HUES6 (cell line): ENCODE results near the gene CBX1.
A peak's percentile ranks its signal among the peaks of the same experiment; 100 is the strongest.

Experiments used
- H3K27ac ChIP-seq: 2 replicates; pipeline ENCODE4 v1.7.0; 2013; ENCODE audit warnings: low read depth, mild to moderate bottlenecking, low read length, inconsistent platforms
- H3K27me3 ChIP-seq: 2 replicates; pipeline ENCODE4 v1.6.1; 2013; ENCODE audit warnings: low read length; ENCODE audit not compliant: control insufficient read depth, insufficient read depth
- H3K36me3 ChIP-seq: 2 replicates; pipeline ENCODE4 v1.6.1; 2013; ENCODE audit warnings: low read length; ENCODE audit not compliant: control insufficient read depth, insufficient read depth
- H3K4me1 ChIP-seq: 2 replicates; pipeline ENCODE4 v1.6.1; 2013; ENCODE audit warnings: low read length; ENCODE audit not compliant: control insufficient read depth, insufficient read depth
- H3K4me3 ChIP-seq: 2 replicates; pipeline ENCODE4 v1.5.1; 2013; ENCODE audit warnings: low read depth, low read length
- H3K9ac ChIP-seq: one replicate; pipeline ENCODE4 v1.6.1; 2013; ENCODE audit warnings: mild to moderate bottlenecking, low read length
- H3K9me3 ChIP-seq: 2 replicates; pipeline ENCODE4 v1.6.1; 2013; ENCODE audit warnings: low read depth, low read length; ENCODE audit not compliant: control insufficient read depth, insufficient read depth

The CBX1 gene

DNA sequence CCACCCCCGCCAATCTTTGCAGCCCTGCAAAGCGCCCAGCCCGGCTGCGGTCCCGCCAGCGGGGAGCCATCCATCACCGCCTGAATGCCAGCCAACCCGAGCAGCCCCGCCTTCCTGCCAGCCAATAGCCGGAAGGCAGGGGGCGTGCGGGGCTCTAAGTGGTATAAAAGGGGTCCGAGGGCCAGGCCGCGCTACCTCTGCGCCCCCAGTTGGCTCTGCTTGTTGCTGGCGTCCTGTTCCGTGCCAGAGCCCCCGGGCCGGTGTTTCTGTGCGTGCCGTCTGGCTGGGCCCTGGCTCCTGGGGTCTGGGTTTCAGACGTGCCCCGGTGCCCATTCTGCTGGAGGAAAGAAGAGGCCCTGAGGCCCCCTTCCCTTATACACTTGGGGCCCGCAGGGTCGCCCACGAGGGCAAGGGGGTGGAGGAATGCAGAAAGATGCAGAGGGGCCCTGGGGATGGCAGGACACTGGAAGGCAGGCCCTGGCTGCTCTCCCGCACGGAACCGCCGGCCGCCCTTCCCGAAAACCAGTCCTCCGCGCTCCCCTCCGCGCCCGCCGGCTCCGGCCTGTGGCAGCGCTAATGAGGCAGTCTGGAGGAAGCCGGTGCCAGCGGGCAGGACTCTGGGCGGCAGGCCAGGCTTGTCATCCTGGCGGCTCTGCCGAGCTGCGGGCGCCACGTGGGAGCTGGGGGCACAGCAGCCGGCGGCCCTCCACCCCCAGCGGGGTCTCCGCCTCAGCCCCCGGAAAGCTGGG is 77.7 kb downstream of the CBX1 start:
- Histone ChIP-seq H3K4me1 (peaks cover 19% of the 10 kb centered on the region), H3K9me3 (no peaks in the 10 kb centered on the region), H3K27me3 (peaks cover 23% of the 10 kb centered on the region), H3K36me3 (no peaks in the 10 kb centered on the region), H3K4me3 (peak overlapping the region; percentile 63), H3K9ac (peak overlapping the region; percentile 22), H3K27ac (no peak overlapping the region)

DNA sequence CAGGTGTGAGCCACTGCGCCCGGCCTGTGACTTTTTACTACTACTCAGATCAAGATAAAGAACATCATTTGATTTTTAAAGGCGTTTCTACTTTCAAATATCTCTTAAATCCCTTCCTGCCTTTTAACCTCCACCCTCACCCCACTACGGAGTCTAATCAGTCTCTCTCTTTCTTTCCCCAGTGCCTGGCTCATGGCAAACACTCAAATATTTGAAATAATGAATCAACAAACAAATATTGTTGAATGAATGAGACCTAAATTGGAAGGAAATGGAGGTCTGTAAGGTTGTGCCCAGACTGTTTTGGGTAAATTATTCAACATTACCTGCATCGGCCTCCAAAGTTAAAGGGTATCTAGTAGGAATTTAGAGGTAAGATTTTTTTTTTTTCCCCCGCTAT is 78.4 kb downstream of the CBX1 start:
- Histone ChIP-seq H3K4me3 (0 out of 2 replicates have a peak overlapping the region, but pooled peaks have one; percentile 9), H3K9me3 (no peaks in the 10 kb centered on the region), H3K27me3 (peaks cover 23% of the 10 kb centered on the region), H3K36me3 (no peaks in the 10 kb centered on the region), H3K27ac (no peak overlapping the region), H3K4me1 (peaks cover 19% of the 10 kb centered on the region), H3K9ac (no peak overlapping the region)

DNA sequence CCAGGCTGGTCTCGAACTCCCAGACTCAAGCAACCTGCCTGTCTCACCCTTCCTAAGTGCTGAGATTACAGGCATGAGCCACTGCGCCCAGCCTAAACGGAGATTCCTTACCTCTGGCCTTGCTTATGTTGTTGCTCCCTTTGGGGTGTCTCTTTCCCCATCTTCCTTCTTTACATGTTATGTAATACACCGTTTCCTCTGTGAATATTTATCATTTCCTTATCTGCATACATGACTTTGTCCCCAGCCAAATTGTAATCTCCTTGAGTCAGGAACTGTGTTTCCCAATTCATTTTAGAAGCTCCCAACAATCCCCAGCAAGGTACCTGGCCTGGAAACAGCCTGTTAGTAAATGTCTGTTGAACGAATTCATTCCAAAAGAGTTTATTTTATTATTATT is 79.3 kb downstream of the CBX1 start:
- Histone ChIP-seq H3K9ac (no peak overlapping the region), H3K27me3 (peaks cover 23% of the 10 kb centered on the region), H3K4me1 (peaks cover 19% of the 10 kb centered on the region), H3K9me3 (no peaks in the 10 kb centered on the region), H3K4me3 (no peak overlapping the region), H3K27ac (no peak overlapping the region), H3K36me3 (no peaks in the 10 kb centered on the region)
